Measurements from ENCODE around the gene PITPNM2.

DNA sequence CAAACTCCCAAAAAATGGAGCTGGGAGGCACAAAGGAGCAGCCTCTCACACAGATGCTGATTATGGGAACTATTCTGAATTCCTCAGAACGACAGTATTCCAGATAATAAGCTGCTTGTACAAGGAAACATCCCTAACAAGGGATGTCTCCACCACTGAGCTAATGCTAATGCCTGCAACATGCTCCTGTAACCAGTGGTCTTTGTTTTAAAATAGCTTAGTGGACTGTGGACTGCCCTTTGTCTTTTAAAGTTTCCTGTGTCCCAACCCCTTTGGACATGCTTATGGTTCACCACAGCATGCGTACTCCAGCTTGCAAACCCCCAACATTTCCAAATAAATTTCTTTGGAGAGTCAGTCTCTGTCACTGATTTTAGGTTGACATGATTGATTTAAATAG is 16.4 kb upstream of the PITPNM2 start:
- no peak for TF ChIP-seq CTCF (IDR thresholded peaks at IDR 0.05)
- no peak for TF ChIP-seq POLR2A (IDR thresholded peaks at IDR 0.05)
- TF ChIP-seq EP300 (IDR thresholded peaks at IDR 0.05) = no peak
